C4-2B (cell line): ENCODE data around the gene ABHD17A.

Source experiments
- H3K27ac ChIP-seq: fragments of 450-650 bp; 2 replicates; pipeline ENCODE4 v1.5.1; 2017
- ZFX ChIP-seq: fragments of 450-650 bp; IDR thresholded peaks from 2 replicates; pipeline ENCODE4 v1.6.1; 2017
- TF ChIP-seq, protein P1 (sequence below): fragments of 450-650 bp; conservative IDR thresholded peaks from 2 replicates; pipeline ENCODE4 v1.5.1; 2017; ENCODE audit warnings: mild to moderate bottlenecking

ABHD17A gene

DNA sequence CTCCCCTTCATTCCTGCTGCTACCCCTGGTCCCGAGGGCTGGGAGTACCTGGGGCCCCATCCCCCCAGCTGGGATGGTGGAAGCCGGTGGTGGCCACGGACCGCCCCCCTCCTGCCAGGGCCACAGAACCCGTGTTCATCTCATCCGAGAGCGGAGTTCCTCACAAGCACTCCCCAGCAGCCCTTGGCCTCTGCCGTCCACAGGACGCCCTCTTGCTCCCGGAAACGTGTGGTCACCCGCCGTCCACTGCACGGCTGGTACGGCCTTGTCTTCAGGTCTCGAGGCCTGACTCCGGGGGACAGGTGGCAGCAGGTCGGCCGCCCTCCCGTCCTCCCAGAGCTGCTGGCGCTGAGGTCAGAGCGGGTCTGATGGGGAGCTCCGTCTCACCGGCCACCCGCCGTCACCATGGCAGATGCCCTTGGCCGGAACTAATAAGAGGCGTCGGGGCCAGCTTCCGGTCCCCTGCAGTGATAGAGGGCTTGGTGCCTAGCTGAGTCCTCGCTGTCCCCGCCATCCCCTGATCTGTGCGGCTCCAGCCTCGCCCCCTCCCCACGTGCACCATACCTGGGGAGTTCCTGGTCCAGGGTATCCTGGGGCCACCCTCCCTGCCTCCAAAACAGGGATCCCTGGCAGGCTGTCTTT is 39.1 kb upstream of the ABHD17A start:
- no peak for TF ChIP-seq ZFX
- TF ChIP-seq, protein P1, sequence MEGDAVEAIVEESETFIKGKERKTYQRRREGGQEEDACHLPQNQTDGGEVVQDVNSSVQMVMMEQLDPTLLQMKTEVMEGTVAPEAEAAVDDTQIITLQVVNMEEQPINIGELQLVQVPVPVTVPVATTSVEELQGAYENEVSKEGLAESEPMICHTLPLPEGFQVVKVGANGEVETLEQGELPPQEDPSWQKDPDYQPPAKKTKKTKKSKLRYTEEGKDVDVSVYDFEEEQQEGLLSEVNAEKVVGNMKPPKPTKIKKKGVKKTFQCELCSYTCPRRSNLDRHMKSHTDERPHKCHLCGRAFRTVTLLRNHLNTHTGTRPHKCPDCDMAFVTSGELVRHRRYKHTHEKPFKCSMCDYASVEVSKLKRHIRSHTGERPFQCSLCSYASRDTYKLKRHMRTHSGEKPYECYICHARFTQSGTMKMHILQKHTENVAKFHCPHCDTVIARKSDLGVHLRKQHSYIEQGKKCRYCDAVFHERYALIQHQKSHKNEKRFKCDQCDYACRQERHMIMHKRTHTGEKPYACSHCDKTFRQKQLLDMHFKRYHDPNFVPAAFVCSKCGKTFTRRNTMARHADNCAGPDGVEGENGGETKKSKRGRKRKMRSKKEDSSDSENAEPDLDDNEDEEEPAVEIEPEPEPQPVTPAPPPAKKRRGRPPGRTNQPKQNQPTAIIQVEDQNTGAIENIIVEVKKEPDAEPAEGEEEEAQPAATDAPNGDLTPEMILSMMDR = no peak
- no peak overlapping the region for H3K27ac ChIP-seq

DNA sequence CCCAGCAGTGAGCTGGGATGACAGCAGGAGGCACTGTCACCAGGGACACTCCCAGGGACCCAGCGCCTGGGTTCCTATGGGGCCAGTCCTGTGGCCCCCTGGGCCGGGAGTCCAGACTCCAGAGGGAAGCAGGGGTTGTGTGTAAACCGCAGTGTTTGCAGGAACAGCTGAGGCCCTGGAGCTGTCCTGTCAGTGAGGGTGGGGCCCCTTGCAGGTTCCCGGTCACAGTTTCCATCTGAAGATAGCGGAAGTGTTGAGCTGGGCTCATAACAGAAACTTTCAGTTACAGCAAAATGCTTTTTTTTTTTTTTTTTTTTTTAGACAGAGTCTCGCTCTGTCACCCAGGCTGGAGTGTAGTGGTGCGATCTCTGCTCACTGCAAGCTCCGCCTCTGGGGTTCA is 38.0 kb upstream of the ABHD17A start:
- TF ChIP-seq, protein P1 = no peak
- no peak for TF ChIP-seq ZFX
- no peak overlapping the region for H3K27ac ChIP-seq

DNA sequence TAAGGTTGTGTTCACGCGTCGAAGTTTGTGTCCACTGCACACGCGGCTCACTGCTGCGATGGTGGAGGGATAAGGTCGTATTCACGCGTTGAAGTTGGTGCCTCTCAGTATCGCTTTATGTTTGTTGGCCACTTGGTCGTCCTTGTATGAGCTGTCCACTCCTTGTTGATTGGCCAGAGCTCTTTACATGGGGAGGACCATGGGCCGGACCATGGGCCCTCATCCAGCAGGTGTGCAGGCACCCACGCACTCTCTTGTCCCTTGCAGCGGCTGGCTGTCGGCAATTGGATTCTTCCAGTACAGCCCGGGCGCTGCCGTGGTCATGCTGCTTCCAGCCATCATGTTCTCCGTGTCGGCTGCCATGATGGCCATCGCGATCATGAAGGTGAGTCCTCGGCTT is 37.5 kb upstream of the ABHD17A start:
- no peak overlapping the region for H3K27ac ChIP-seq
- TF ChIP-seq, protein P1 = no peak
- no peak for TF ChIP-seq ZFX

DNA sequence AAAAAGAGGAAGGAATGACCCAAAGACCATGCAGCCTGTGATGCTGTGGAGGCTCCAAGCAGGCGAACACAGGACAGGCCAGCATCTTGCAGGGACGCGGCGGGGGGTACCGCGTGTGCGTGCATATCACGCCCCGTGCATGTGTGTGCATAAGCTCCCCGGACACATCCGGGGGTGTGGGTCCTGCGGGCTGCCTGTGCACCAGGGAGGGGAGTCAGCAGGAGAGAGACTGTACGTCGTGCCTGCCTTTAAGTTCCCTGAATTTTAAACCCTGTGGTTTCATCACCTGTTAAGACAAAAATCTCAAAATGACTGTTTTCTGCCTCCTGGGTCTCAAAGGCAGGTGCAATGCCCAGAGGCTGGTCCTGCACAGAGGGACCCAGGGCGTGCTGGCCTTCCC is 36.5 kb upstream of the ABHD17A start:
- H3K27ac ChIP-seq = no peak overlapping the region
- TF ChIP-seq, protein P1 = no peak
- no peak for TF ChIP-seq ZFX

DNA sequence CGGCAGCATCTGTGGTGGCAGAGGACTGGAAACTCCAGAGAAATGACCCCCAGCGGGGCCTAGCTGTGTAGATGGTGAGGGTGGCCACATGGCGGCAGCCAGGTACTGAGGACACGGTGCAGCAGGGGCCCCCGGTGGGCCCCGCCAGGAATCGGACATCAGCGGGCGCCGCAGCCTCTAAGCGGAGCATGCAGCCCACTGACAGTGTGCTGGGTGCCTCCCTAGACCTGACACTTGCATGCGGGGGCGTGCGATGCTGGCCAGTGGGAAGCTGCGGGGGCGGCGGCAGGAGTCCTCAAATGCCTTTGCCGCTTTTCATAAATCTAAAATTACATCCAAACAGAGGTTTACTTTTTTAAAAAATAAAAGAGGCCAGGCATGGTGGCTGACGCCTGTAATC is 36.0 kb upstream of the ABHD17A start:
- no peak for TF ChIP-seq ZFX
- TF ChIP-seq, protein P1 = no peak
- H3K27ac ChIP-seq = no peak overlapping the region

DNA sequence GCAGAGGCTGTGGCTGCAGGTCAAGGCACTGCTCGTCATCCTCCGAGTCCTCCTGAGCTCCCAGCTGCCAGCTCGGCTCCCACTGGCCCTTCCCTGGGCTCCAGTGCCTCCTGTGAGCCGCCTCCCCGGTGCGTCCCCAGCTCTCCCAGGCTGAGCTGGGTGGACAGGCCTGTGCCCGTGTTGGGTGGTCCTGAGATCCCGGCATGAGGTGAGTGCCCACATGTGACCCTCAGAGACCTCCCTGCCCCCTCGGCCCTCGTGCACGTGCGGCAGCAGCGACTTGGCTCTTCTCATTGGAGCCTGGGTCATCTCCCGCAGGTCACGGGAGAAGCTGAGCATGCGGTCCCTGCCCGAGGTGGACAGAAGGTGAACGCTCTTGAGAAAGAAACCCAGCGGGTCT is 35.3 kb upstream of the ABHD17A start:
- TF ChIP-seq, protein P1 = no peak
- TF ChIP-seq ZFX = no peak
- no peak overlapping the region for H3K27ac ChIP-seq

DNA sequence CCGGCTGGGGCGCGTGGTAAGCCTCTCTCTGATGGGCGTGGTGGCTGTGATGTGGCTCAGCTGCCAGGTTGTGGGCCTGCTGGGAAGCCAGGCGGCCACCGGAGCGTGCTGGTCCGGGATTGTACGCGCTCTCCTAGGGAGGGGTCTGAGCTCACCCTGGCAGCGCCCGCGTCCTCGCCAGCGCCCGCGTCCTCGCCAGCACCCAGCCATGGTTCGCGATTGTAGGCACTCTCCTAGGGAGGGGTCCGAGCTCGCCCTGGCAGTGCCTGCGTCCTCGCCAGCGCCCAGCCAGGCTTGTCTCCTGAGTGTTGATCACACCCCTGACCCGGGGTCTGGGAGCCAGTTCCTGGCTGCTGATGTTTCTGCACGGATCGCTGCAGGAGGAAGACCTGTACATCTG is 33.7 kb upstream of the ABHD17A start:
- no peak overlapping the region for H3K27ac ChIP-seq
- TF ChIP-seq, protein P1 = no peak
- TF ChIP-seq ZFX = no peak
